Daoy (cell line): ENCODE measurements around the gene OLFML1. TPM values are rescaled to one million over a fixed set of nuclear protein-coding genes. Genes with fewer than 3 reads are reported as not detected.

Source experiments
- DNase-seq: peaks from one replicate; pipeline ENCODE4 v3.0.0-alpha.2; 2015; ENCODE audit warnings: low read depth
- total RNA-seq: library from RNA; depleted of rRNA; stranded (reverse); fragments of >200 nt; shearing (Covaris generic); gene quantifications from 2 replicates; pipeline ENCODE4 v1.2.3, GENCODE V29; 2014

The OLFML1 gene
- total RNA-seq, 1 experiment from 2014 or later = not detected

DNA sequence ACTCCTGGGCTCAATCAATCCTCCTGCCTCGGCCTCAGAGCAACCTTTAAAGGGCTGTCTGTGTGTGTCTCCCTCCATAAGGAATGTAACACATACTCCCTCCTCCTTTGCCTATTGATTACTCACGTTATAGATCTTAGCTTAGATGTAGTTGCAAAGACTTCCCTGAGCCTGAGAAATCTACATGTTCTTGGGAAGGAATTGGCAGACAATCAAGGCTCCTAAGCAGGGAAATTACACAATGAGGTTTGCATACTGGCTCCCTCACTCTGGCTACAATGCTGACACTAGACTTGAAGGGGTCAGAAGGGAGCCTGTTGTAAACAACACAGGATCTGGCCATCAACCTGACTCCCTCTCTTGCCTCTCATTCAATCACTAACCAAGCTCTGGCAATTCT is 5.2 kb upstream of the OLFML1 start:
- DNase-seq = no peak

DNA sequence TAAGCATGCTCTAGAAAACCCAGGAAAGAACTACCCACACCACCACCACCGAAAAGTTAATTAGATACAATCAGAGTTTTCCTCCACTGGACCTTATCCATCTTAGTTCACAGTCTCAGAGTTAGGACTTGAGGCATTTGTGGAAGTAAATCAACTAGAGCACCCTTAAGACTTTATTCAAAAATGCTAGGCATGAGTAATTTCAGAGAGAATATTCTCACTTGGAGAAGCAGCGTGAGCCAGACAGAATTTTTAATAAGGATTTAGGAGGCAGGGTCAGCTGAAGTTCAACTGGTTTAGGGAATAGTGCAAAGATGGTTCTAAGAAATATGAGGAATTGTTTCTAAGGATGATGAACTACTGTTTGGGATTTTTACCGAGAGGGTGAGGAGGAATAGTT is 1.2 kb upstream of the OLFML1 start:
- DNase-seq = no peak

DNA sequence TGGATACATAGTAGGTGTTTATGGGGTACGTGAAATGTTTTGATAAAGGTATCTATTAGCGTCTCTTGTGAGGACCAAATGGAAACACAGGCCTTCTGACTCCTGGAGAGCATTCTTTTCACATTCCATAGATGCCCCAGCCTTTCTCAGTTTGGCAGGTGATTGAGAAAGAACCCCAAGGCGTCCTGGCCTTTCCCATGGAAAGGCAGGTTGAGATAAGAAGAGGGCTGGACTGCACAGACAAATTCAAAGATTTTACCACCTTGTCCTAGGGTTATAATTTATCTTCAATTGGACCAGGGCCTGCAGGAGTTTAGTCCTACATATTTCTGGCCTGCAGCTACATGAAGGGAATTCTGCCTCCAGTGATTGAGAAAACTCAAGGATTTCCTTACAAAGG is 661 bp upstream of the OLFML1 start:
- DNase-seq = no peak

DNA sequence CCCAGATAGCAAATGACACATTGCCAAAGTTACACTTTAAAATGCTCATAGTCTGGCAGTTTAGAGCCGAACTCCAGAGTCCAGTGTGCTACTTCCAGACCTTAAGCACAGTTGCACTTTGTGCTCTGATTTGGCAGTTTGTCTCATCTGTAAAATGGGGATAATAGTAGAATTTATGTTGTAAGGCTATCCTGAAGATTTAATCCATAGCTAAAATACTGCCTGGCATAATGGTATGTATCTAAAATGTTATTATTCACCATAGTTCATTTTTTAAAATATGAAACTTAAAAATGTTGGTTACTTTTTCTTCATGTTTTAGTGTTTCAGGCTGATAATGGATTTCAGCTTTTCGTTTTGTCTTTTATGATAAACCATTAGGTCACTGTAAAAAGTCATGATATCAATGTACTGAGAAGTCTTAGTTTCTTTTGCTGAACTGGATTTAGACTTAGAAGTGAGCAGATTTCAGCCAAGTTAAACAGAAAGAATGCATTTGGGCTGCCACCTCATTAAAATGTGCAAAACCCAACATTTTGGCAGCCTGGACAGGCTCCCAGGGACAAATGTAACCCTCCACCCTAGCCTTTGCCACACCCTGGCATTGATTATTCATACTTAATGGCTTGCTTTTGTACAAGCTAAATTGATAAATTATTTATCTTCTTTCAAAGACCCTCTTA is 933 bp downstream of the OLFML1 start:
- DNase-seq = no peak

DNA sequence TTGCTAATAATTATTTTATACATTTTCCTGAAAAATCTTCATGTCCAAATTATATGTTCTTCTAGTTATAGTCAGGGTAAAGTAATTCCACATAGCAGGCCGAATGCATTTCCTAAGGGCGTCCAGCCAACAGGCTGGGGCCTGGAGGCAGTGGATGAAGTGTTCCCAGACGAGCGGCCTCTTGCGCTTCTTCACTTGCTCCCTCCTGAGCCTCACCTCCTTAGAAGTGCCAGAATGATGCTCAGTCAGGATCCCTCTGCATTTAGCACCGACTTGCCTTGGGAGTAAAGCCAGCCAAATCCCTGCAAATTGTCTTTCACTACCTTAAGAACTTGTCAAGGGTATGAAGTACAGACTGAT is 1.5 kb downstream of the OLFML1 start:
- no peak for DNase-seq

DNA sequence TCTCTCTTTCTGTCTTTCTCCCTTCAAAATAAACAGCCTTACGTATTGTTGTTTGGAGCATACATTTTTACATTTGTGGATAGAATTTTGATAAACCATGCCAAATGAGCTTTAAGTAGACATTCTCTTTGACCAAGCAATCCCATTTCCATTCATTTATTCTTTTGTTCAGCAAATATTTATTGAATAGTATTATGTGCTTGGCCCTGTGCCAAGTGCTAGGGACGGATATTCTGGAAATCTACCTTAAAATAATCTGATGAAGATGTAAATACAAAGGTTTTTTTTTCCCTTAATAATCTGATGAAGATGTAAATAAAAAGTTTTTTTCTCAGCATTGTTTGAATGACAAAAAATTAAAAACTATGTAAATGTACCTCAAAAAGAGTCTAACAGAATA is 2.1 kb downstream of the OLFML1 start:
- no peak for DNase-seq

DNA sequence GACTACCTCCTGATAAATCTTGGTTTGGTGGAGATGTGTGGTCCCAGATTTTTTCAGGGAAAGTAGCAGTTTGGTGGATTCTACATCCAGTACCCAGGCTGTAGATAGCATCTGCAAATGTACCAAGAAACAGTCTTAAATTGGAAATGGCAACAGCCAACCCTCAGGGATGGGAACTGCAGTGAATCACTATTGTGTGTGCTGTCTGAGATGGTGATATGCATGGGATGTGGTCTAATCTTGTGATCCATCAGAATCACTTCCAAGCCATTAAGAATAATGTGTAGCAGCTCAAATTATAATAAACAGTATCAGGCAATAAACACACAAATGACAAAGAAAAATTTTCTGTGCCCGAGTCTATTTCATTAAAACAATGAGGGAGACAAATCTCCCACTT is 3.4 kb downstream of the OLFML1 start:
- DNase-seq = no peak

DNA sequence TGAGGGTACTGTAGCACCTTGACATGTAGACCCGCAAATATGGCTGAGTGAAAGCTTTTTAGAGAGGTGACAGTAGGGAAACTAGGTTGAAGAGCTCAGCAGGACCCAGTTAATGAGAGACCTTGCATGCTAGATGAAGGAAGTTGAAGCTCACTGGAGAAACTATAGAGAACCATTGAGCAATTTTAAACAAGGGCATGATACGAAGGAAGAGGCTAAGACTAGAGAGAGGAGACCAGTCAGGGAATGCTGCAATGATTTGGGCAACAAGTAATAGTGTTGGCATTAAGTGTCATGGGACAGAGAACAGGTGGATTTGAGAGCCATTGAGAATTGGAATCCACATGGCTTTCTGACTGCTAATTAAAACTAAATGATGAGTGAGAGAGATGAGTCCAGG is 4.1 kb downstream of the OLFML1 start:
- DNase-seq = no peak

DNA sequence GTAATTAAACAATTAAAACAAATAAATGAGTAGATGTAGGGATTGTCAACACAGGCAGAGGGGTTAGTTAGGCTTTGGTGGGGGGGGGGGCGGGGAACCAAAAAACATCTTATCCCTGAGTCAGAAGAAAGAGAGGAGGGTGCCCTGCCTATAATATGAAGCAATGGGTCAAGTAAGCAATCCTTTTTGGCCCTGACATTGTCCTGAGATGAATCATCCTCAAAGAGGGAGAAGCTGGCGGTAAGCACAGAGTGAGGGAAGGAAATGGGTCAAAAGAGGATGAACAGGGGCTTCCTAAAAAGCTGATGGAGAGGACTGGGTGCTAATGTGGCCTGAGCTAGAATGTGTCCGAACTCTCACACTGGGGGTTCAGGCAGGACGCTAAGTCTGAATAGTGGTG is 4.7 kb downstream of the OLFML1 start:
- peak; percentile 29 for DNase-seq

DNA sequence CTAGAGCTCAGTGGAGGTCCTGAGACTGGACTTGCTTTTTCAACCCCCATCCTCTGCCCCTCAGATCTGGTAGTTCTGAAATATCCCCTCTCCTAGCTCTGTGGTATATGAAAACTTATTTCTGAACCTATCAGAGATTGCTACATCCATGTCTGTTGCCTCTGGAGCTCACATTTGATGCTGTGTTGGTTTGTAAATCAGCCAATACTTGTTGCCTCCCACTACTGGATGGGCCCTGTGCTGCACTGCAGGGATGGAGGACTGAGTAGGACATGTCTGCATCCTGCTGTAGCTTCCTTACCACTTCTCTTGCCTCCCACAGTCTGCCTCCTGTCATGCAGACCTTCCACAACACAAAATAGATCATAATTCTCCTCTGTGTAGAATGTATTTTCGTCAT is 5.2 kb downstream of the OLFML1 start:
- DNase-seq = no peak

DNA sequence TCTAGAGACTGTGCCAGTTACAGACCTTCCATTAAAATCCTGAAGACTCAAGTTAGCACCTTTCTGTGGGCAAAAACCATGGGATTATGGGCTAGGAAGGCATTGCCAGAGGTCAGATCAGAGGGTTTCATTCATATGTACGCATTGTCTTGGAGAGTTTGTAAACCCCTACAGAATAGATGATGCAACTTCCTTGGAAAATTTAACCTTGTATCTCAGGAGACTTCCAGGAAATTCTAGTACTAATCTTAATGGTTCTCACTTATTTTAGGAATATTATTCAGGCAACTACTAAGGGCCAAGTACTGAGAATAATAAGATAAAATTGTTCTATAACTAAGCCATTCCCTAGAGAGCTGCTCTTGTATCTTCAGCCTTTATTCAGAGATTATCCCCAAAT is 6.9 kb downstream of the OLFML1 start:
- no peak for DNase-seq

DNA sequence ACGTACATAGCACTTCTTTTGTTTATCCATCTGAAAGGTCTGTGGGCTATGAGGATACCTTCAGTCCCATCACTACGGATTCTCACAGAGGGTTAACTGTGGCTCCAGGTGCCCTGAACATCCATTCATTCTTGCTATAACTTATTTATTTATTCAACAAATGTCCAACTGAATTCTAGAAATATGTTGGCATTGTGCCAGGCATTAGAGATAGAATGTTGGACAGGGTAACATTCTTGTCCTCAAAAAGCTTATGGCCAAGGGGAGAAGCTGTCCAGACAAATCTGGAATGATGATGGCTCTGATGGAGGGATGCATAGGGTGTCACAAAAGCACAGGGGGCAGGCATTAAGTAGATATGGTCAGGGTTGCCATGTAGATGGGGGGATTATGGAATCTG is 8.4 kb downstream of the OLFML1 start:
- no peak for DNase-seq

DNA sequence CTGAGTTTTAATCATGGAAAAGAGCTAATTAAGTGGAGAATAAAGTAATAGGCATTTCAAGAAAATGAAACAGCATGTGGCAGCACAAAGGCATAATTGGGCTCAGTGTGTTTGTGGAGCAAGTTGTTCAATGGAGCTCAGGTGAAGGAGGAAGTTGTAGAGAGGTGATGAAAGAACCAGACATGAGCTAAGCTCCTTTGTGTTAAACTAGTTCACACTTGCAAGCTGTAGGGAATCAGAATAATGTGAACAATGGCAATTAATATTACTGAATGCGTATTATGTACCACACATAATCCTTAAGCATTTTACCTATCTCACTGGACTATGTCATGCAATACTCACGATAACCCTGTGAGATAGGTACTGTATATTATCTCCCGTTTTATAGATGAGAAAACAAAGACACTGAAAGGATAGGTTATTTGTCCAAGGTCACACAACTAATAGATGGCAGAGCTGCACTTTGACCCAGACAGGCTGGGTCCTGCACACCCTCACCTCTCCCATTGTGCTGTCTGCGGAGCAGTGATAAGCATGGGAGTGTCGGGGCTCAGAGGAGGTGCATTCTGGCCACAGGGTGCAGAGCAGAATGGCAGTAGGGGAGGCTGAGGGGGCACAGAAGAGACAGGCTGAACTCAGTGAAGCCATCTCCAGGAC is 8.9 kb downstream of the OLFML1 start:
- DNase-seq = no peak

DNA sequence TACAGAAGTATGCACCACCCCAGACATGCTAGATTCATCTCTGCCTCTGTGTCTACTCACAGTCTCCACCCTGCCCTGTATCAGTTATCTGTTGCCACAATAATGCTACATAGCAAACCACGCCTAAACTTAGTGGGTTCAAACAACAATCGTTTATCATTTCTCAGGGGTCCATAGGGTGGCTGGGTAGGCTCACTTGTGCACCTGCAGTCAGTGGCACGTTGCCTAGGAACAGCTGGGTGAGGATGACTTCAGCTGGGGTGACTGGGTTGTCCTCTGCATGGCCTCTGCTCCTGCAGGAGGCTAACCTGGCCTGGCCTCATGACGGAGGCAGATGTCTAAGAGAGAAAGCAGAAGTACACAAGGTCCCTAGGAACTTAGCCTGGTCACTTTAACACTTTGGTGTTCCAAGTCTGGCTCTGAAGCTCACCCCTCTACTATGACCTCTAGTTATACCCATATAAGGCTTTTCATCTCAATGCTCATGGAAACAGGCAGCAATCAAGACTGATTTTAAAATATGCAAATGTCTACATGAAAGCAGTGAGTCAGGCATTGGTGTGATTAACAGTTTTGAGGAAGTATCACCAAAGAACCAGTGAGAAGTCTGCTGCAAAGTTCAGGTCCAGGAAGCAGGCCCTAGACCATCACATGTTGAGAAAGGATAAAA is 10.7 kb downstream of the OLFML1 start:
- no peak for DNase-seq

DNA sequence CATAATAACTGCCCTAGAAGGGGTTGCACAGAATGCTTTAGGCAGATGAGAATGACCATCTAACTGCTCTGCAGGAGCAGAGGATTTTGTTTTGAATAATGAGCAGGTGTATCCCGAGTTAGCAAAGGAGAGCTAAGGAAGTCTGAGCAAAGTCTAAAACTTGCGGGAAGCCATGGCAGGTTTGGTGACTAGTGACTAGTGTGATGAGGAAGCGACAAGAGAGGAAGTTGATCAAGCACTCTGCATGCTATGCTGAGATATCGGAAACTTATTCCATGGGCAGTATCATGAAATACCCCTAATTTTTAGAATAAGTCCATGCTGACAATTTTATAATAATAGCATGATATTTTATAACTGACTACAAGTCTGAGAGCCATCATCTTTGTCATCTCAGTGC is 12.9 kb downstream of the OLFML1 start:
- DNase-seq = no peak

DNA sequence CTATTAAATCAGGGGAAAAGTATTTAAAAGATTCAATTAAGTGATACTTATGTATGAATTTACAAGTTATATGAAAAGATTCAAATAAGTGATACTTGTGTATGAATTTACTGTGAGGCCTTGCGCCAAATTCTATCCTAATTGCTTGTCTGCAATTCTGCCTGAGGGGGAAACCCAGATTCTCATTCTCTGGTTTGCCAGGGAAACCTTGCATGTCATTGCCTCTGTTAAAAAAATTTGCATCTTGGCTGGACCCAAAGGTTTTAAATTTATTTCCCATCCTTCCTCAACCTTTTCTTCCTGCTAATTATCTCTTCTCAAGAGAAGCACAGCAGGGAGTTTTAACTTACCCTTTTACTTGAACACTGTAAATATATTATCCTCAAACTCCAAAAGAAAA is 13.8 kb downstream of the OLFML1 start:
- no peak for DNase-seq

DNA sequence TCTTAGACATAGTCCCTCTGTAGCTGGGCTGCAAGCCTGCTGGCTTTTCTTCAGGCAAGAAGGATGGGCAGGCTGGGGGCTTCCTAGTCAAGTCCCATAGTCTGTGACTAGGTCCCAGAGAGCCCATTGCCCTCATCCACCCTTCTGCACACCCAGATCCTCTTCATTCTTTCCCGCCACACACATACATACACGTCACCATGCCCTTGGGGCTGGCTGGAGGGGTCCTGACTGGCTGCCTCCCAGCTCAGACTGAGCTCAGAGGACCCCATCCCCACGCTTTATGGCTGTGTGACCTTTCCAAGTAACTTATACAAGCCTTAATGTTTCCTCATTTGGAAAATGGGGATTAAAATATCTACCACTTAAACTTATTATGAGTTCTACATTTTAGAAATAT is 14.9 kb downstream of the OLFML1 start:
- DNase-seq = no peak

DNA sequence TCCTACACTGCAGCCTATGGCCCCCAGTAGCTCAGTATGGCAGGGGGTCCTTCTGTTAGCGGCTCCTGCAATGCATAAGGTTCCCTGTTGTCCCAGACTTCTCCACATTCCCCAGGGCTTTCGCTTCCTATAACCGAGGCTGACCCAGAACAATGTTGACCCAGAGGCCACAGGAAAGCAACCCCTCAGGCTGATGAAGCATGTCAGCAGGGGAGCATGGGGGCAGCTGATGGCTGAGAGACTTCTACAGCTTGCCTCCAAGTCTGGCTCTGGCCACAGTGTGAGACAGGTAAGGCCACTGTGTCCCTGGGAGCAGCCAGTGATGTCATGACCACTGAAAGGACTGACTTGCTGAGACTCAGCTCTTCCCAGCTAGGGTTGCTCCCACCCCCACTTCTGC is 15.9 kb downstream of the OLFML1 start:
- DNase-seq = no peak

DNA sequence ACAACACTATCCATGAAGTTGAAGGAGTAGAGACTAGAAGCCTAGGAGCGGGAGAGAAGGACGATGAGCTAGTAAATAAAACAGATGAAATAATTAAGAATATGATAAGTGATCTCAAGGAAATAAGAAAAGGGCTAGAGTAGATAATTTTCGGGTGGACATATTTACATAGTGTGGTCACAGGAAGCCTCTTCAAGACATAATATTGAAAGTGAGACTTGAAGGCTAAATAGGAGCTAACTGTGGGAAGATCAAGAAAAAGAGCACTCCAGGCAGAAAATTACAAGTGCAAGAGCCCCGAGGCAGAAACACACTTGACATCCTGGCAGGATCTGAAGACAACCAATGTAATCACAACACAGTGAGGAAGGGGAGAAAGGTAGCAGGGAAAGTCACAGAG is 16.6 kb downstream of the OLFML1 start:
- no peak for DNase-seq

DNA sequence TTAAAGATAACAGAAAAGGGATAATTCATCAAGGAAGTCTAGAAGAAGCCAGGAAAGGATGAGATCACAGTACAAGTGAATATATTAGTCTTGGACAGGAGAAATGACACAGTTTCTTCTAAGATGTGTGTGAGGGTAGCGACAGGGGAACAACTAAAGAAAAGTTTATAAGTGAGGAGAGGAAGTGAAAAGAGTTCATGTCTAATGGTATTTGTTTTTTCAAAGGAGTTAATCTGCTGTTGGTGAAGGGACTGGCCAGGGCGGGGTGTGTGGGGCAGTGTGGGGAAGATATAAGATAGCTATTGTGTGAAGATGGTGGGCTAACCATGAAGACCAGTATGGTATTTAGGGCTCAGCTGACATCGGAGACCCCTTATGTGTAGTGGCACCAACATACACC is 20.9 kb downstream of the OLFML1 start:
- DNase-seq = no peak

DNA sequence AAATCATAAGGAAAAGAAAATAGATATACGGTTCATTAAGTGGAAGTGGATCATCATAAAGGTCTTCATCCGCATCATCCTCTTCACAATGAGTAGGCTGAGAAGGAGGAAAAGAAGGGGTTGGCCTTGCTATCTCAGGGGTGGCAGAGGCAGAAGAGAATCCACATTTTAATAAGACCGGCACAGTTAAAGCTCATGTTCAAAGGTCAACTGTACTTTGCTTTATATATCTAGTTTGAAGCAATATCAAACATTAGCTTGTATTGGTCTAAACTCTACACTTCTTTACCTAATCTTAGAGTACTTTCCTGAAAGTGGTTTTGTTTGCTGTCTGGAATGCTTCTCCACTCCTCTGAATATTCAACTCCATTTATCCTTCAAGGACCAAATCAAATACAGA is 22.8 kb downstream of the OLFML1 start:
- DNase-seq = no peak

DNA sequence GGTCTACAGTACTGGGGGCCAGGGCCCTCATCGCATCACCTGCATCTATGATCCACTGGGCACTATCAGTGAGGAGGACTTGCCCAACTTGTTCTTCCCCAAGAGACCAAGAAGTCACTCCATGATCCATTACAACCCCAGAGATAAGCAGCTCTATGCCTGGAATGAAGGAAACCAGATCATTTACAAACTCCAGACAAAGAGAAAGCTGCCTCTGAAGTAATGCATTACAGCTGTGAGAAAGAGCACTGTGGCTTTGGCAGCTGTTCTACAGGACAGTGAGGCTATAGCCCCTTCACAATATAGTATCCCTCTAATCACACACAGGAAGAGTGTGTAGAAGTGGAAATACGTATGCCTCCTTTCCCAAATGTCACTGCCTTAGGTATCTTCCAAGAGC is 24.7 kb downstream of the OLFML1 start:
- DNase-seq = no peak

DNA sequence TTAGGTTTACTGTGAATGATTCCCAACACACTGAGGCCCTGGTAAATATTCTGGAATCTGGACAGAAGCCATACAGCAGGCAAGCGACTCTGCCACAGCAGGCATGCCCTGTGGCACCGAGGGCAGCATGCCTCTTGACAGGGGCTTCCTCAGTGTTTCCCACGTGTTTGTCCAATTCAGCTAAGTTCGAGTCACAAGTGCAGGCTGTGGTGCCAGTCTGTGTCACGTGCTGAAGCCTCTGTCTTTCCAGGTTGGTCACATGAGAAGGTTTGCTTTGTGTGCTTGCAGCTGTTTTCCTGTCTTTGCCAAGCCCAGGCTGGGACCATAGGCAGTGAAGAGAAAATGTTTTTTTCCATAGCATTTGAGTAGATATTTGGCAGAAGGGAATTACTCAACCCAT is 26.1 kb downstream of the OLFML1 start:
- no peak for DNase-seq
